PC-9 (cell line): Measurements from ENCODE around the gene NUP210. TPM values are rescaled to one million over a fixed set of nuclear protein-coding genes. Genes with fewer than 3 reads are reported as not detected.

Experiments used
- BruUV-seq: library from RNA; stranded (reverse); fragments of 400-500 nt; replicated peaks from 2 replicates; lab custom pipeline; 2021; lab: Mats Ljungman, UMichigan
- CTCF ChIA-PET: fragments of 300-600 bp; sonication (Branson Sonifier 250); formaldehyde crosslinking; loops from one replicate; lab custom pipeline; 2022; ENCODE audit warnings: antibody characterized with exemption; lab: Charles Lee
- POLR2A ChIA-PET: fragments of 300-600 bp; sonication (Branson Sonifier 250); formaldehyde crosslinking; loops from one replicate; lab custom pipeline; 2022; ENCODE audit warnings: antibody characterized with exemption; ENCODE audit not compliant: unreplicated experiment; lab: Charles Lee
- DNase-seq, 2 experiments: peaks; one replicate each; pipeline versions ENCODE4 v3.0.0 to v3.0.0-alpha.2; 2015 to 2022; ENCODE audit warnings: mixed read lengths in 1 of 2
- H2AFZ ChIP-seq: fragments of 200-600 bp; sonication (generic); 2 replicates; pipeline ENCODE4 v1.8.1; 2017; ENCODE audit warnings: antibody characterized with exemption
- H3F3A ChIP-seq: fragments of 200-600 bp; sonication (generic); 2 replicates; pipeline ENCODE4 v1.8.1; 2017; ENCODE audit warnings: antibody characterized with exemption, mild to moderate bottlenecking, low read depth; ENCODE audit not compliant: insufficient read depth
- H3K27ac ChIP-seq: fragments of 200-600 bp; sonication (generic); 2 replicates; pipeline ENCODE4 v1.6.1; 2016; ENCODE audit warnings: mixed run types
- H3K27me3 ChIP-seq: fragments of 200-600 bp; sonication (generic); 2 replicates; pipeline ENCODE4 v1.6.1; 2016; ENCODE audit warnings: low read depth, mixed run types; ENCODE audit not compliant: insufficient read depth
- H3K36me3 ChIP-seq: fragments of 200-600 bp; sonication (generic); 2 replicates; pipeline ENCODE4 v1.6.1; 2016; ENCODE audit warnings: low read depth, mixed run types
- H3K4me1 ChIP-seq: fragments of 200-600 bp; sonication (generic); replicated peaks from 2 replicates; pipeline ENCODE4 v1.6.1; 2016; ENCODE audit warnings: mixed run types; ENCODE audit not compliant: insufficient read depth
- H3K4me2 ChIP-seq: fragments of 200-600 bp; sonication (generic); 2 replicates; pipeline ENCODE4 v1.6.1; 2017; ENCODE audit warnings: mixed run types
- H3K4me3 ChIP-seq: fragments of 200-600 bp; sonication (generic); 2 replicates; pipeline ENCODE4 v1.6.1; 2016; ENCODE audit warnings: mixed run types
- H3K79me2 ChIP-seq: fragments of 200-600 bp; sonication (generic); 2 replicates; pipeline ENCODE4 v1.6.1; 2017; ENCODE audit warnings: low read depth, mixed run types
- H3K9me2 ChIP-seq: fragments of 200-600 bp; sonication (generic); 2 replicates; pipeline ENCODE4 v1.8.1; 2017; ENCODE audit warnings: mild to moderate bottlenecking; ENCODE audit not compliant: insufficient read depth
- H3K9me3 ChIP-seq: fragments of 200-600 bp; sonication (generic); 2 replicates; pipeline ENCODE4 v1.8.1; 2016; ENCODE audit warnings: low read depth; ENCODE audit not compliant: insufficient read depth
- H4K20me1 ChIP-seq: fragments of 200-600 bp; sonication (generic); 2 replicates; pipeline ENCODE4 v1.8.1; 2017; ENCODE audit not compliant: insufficient read depth
- CTCF ChIP-seq: fragments of 200-600 bp; sonication (generic); conservative IDR thresholded peaks from 2 replicates; pipeline ENCODE4 v1.6.1; 2017; ENCODE audit warnings: mixed run types, antibody characterized with exemption, mild to moderate bottlenecking, moderate library complexity
- EZH2 ChIP-seq: fragments of 200-600 bp; sonication (generic); IDR thresholded peaks from 2 replicates; pipeline ENCODE4 v1.8.0; 2017; ENCODE audit warnings: antibody characterized with exemption, low read depth
- intact Hi-C: fragments of 100-400 bp; cut with micrococcal nuclease; formaldehyde crosslinking; loops from one replicate; pipeline ENCODE4 v1.10.0; 2022; ENCODE audit not compliant: unreplicated experiment
- total RNA-seq: library from RNA; stranded (reverse); gene quantifications from 2 replicates; pipeline ENCODE4 v1.2.3, GENCODE V29; 2021

NUP210 gene
- total RNA-seq, 1 experiment from 2014 or later = 84.0 TPM

GRCh38 chr3:13349823-13350222 is 70.3 kb downstream of the NUP210 start:
- Histone ChIP-seq H3K9me3 (no peaks in the 10 kb centered on the region), H4K20me1 (no peaks in the 10 kb centered on the region), H3F3A (no peaks in the 10 kb centered on the region; the same call in 1 of the 2 replicates), H3K4me2 (no peak overlapping the region), H3K36me3 (peaks cover 5% of the 10 kb centered on the region; the same call in 1 of the 2 replicates), H3K79me2 (no peaks in the 10 kb centered on the region), H2AFZ (no peak overlapping the region), H3K4me3 (no peak overlapping the region), H3K4me1 (no peaks in the 10 kb centered on the region), H3K27ac (no peak overlapping the region), H3K9me2 (no peaks in the 10 kb centered on the region), H3K27me3 (no peaks in the 10 kb centered on the region)
- POLR2A ChIA-PET = no interaction called here
- CTCF ChIA-PET = no interaction called here
- no peak for TF ChIP-seq CTCF
- no peak for TF ChIP-seq EZH2
- DNase-seq = no peak
- BruUV-seq = no TSS peak
- intact Hi-C loops = no loop called here

- H3F3A ChIP-seq = no peaks in the 10 kb centered on the region; the same call in 1 of the 2 replicates
- no TSS peak for BruUV-seq
- no peak overlapping the region for H3K4me2 ChIP-seq
- ChIA-PET POLR2A (no interaction called here), CTCF (no interaction called here)
- peaks cover 5% of the 10 kb centered on the region; the same call in 1 of the 2 replicates for H3K36me3 ChIP-seq
- no peaks in the 10 kb centered on the region for H4K20me1 ChIP-seq
- no peaks in the 10 kb centered on the region for H3K79me2 ChIP-seq
- no peaks in the 10 kb centered on the region for H3K27me3 ChIP-seq
- DNase-seq = no peak
- no peak overlapping the region for H3K4me3 ChIP-seq
- no peak overlapping the region for H3K27ac ChIP-seq
- no peaks in the 10 kb centered on the region for H3K9me2 ChIP-seq
- H2AFZ ChIP-seq = no peak overlapping the region
- intact Hi-C loops = no loop called here
- no peaks in the 10 kb centered on the region for H3K9me3 ChIP-seq
- TF ChIP-seq CTCF (no peak), EZH2 (no peak)
- H3K4me1 ChIP-seq = no peaks in the 10 kb centered on the region
Measured at GRCh38 chr3:13348661-13349396, 71.3 kb downstream of the NUP210 start.

GRCh38 chr3:13348100-13348499 is 72.0 kb downstream of the NUP210 start:
- H3K9me2 ChIP-seq = no peaks in the 10 kb centered on the region
- no peak overlapping the region for H2AFZ ChIP-seq
- H3K27me3 ChIP-seq = no peaks in the 10 kb centered on the region
- no peak overlapping the region for H3K4me2 ChIP-seq
- intact Hi-C loops = no loop called here
- H4K20me1 ChIP-seq = no peaks in the 10 kb centered on the region
- no peaks in the 10 kb centered on the region for H3K79me2 ChIP-seq
- H3K4me3 ChIP-seq = no peak overlapping the region
- H3K36me3 ChIP-seq = peaks cover 5% of the 10 kb centered on the region; the same call in 1 of the 2 replicates
- TF ChIP-seq EZH2 (no peak), CTCF (no peak)
- no peaks in the 10 kb centered on the region; the same call in 1 of the 2 replicates for H3F3A ChIP-seq
- DNase-seq = no peak
- no peak overlapping the region for H3K27ac ChIP-seq
- CTCF ChIA-PET = no interaction called here
- H3K4me1 ChIP-seq = no peaks in the 10 kb centered on the region
- no TSS peak for BruUV-seq
- POLR2A ChIA-PET = no interaction called here
- H3K9me3 ChIP-seq = no peaks in the 10 kb centered on the region
